Measurements from ENCODE around the gene DMAC2. TPM values are rescaled to one million over a fixed set of nuclear protein-coding genes. Genes with fewer than 3 reads are reported as not detected.

Gene DMAC2
- total RNA-seq, 1 donor from 2014 or later = 113 TPM

DNA sequence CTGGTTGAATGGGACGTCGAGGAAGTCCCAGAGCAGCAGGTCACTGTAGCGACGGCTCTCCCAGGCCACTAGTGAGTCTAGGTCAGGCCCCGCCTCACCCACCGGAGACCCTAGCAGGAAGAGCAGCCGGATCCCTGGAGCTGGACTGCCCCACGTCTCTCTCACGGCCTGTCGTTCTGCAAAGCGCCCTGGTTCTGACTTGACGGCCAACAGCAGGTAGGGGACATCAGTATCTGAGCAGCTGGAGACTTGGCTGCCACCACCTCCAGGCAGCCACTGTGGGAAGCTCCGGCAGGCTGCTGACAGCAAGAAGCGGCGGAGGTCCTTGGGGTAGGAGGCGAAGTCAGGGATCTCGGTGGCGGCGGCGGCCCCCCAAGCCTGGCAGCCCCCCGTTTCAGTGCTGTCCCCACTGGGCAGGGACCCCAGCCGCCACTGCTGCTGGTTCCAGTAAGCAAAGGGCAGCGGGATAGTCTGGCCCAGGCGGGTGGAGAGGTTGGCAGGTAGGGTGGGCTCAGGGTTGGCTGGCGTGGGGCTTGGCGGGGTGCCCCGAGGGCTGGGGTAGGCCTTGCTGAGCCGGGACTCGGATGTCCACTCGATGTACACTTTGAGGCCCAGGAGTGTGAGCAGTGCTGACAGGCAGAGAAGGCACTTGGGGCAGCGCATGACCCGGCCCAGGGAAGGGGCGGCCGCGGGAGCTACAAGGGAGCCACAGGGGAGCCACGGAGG is 13.4 kb downstream of the DMAC2 start:
- intact Hi-C loops (cut with DNase I) = no loop called here
- DNase-seq = no peak
- ATAC-seq (ENCODE audit: poor library complexity) = peak; percentile 28

DNA sequence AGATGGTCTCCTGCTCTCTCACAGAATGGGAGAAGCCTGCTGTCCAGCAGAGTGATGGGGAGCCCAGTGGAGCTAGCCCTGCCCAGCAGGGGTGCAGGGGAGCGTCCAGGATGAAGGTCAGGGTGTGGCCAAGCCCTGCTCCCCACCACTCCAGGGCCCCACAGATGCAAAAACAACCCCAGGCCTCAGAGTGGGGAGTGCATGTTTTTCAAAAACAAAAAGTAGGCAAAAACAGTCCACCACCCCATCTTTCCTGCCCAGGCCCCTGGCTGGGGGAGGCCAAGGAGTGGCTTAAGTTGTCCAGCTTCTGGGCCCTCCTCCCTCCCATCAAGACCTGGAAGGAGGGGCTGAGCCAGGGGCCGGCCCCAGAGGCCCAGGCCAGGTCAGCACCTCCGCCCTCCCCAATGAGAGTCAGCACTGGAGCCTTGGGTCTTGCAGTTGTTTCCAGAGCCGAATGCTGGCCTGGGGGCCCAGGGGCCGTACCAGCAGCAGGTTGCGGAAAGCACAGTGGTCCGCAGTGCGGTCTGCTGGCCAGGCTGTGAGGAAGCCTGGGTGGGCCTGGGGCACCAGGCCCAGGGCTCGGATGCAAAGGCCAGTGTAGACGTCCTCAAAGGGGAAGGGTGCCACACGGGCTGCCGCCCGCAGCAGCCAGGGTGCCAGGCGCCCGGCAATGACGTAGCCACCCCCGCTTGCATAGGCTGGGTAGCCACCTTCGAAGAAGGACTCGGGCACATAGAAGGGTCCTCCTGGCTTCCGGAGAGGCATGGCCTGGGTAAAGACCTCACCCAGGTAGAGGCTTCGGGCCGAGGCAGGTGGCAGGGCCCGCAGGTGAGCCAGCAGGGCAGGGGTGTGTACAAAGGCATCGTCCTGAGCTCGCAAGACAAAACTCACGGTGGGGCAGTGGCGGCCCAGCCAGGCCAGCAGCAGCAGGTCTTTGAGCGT is 14.3 kb downstream of the DMAC2 start:
- ATAC-seq (ENCODE audit: poor library complexity) (no peak), DNase-seq (no peak)
- intact Hi-C loops (cut with DNase I) = no loop called here

DNA sequence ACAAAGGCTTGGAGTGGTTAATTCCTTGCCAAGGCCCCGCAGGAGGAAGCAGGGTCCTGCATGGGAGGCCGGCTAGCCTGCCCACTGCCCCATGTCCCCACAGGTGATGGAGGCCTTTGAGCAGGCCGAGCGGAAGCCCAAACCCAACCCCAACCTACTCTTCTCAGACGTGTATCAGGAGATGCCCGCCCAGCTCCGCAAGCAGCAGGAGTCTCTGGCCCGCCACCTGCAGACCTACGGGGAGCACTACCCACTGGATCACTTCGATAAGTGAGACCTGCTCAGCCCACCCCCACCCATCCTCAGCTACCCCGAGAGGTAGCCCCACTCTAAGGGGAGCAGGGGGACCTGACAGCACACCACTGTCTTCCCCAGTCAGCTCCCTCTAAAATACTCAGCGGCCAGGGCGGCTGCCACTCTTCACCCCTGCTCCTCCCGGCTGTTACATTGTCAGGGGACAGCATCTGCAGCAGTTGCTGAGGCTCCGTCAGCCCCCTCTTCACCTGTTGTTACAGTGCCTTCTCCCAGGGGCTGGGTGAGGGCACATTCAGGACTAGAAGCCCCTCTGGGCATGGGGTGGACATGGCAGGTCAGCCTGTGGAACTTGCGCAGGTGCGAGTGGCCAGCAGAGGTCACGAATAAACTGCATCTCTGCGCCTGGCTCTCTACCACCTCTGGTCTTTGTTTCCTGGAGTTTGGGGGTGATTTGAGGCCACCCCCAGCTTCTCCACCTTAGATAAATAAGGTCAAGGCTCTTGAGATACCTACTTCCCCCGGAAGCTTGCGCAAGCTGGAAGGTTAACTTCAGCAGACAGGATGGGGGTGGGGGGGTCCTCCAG is 15.2 kb downstream of the DMAC2 start:
- intact Hi-C loops (cut with DNase I) = no loop called here
- DNase-seq = no peak
- ATAC-seq (ENCODE audit: poor library complexity) = no peak

GRCh38 chr19:41422955-41423354 is 16.8 kb downstream of the DMAC2 start:
- DNase-seq = no peak
- ATAC-seq (ENCODE audit: poor library complexity) = no peak
- intact Hi-C loops (cut with DNase I) = no loop called here

- intact Hi-C loops (cut with DNase I) = no loop called here
- DNase-seq (no peak), ATAC-seq (ENCODE audit: poor library complexity) (no peak)
Observed at GRCh38 chr19:41422456-41422855, 17.3 kb downstream of the DMAC2 start.

- ATAC-seq (ENCODE audit: poor library complexity) (no peak), DNase-seq (no peak)
- intact Hi-C loops (cut with DNase I) = no loop called here
Observed at GRCh38 chr19:41421973-41422372, 17.7 kb downstream of the DMAC2 start.

DNA sequence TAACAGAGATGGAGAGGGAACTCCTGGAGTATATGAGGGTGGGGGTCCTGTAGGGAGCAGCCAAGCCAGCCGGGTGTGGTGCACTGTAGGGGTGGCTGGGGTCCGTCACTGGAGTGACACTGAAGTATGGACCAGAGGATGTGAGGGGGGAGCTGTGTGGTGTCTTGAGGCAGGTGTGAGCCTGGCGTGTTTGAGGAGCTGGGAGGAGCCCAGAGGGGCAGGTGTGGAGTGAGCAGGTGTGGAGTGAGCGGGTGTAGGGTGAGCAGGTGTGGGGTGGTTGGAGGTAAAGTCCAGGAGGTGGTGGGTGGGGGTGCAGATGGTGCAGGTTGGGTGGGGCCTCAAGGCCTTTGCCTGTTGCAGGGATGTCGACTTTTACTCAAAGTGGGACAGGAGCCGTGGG is 18.4 kb downstream of the DMAC2 start:
- DNase-seq (no peak), ATAC-seq (ENCODE audit: poor library complexity) (no peak)
- intact Hi-C loops (cut with DNase I) = no loop called here

DNA sequence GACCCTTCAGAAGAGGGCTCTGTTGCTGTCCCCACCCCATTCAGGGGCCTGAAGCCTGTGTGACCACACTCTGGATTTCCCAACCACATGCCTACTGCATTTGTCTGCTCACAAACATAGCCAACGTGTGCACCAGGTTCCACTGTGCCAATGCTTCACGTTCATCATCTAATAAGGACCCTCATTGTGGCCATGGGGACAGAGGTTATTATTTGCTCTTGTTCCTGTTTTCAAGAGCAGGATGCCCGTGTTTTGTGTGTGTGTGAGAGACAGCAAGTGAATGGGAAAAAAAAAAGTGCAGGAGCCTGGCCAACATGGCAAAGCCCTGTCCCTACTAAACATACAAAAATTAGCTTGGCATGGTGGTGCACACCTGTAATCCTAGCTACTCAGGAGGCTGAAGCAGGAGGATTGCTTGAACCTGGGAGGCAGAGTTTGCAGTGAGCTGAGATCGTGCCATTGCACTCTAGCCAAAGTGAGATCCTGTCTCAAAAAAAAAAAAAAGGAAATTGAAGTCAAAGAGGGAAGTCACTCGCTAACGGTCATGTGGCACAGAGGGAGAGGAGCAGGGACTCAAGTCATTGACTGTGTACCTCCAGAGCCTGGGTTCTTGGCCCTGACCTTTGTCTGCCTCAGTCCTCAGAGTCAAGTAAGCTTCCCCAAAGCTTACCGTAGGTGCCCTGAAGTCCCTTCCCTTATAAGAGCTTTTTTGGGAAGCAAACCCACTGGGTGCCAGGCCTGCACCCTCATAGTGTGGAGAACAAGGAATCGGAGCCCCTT is 19.4 kb downstream of the DMAC2 start:
- no peak for DNase-seq
- peak; percentile 29 for ATAC-seq (ENCODE audit: poor library complexity)
- intact Hi-C loops (cut with DNase I) = no loop called here

DNA sequence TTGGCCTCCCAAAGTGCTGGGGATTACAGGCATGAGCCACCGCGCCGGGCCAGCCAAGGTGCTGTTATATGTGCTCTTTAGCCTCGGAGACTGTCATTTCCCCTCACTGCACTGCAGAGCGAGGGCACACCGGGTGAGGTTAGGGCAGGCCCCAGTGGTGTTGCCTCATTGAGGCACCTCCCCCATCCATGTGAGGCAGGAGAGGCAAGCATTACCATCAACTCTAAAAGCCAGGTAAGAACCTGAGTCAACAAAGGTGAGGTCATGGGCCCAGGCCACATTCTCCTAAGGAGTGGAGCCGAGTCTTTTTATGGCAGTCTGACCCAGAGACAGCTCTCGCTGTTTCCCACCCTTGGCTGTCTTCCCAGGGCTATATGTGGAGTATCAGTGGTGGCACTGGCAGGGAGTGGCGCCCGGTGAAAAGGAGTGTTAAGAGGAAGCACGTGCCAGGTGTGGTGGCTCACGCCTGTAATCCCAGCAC is 23.5 kb downstream of the DMAC2 start:
- ATAC-seq (ENCODE audit: poor library complexity) (no peak), DNase-seq (no peak)
- intact Hi-C loops (cut with DNase I) = no loop called here

GRCh38 chr19:41415154-41415571 is 24.5 kb downstream of the DMAC2 start:
- intact Hi-C loops (cut with DNase I) = no loop called here
- DNase-seq = no peak
- ATAC-seq (ENCODE audit: poor library complexity) = no peak

- ATAC-seq (ENCODE audit: poor library complexity) = no peak
Observed at GRCh38 chr19:41414461-41414860, 25.3 kb downstream of the DMAC2 start.

GRCh38 chr19:41413947-41414346 is 25.8 kb downstream of the DMAC2 start:
- intact Hi-C loops (cut with DNase I) = no loop called here
- no peak for ATAC-seq (ENCODE audit: poor library complexity)
- no peak for DNase-seq

More at GRCh38 chr19:41414461-41414860, 25.3 kb downstream of the DMAC2 start:
- no peak for DNase-seq
- intact Hi-C loops (cut with DNase I) = no loop called here

GRCh38 chr19:41412953-41413352 is 26.8 kb downstream of the DMAC2 start:
- intact Hi-C loops (cut with DNase I) = no loop called here
- ATAC-seq (ENCODE audit: poor library complexity) = no peak
- DNase-seq = no peak

- intact Hi-C loops (cut with DNase I) = no loop called here
Observed at GRCh38 chr19:41411968-41412265, 27.8 kb downstream of the DMAC2 start.

GRCh38 chr19:41411100-41411967 is 28.4 kb downstream of the DMAC2 start:
- intact Hi-C loops (cut with DNase I) = no loop called here
- DNase-seq (no peak), ATAC-seq (ENCODE audit: poor library complexity) (peak; percentile 10)

More at GRCh38 chr19:41411968-41412265, 27.8 kb downstream of the DMAC2 start:
- peak; percentile 80 for ATAC-seq (ENCODE audit: poor library complexity)
- DNase-seq = peak; percentile 85

- intact Hi-C loops (cut with DNase I) = no loop called here
- ATAC-seq (ENCODE audit: poor library complexity) (no peak), DNase-seq (no peak)
Observed at GRCh38 chr19:41410336-41411054, 29.2 kb downstream of the DMAC2 start.

GRCh38 chr19:41409288-41409687 is 30.4 kb downstream of the DMAC2 start:
- peak; percentile 74 for ATAC-seq (ENCODE audit: poor library complexity)

More at GRCh38 chr19:41409288-41409687, 30.4 kb downstream of the DMAC2 start:
- no peak for DNase-seq
- intact Hi-C loops (cut with DNase I) = no loop called here
